DND-41 (cell line): ENCODE results near the gene GSG1L.

Experiments
- EZH2 ChIP-seq: IDR thresholded peaks from 3 replicates; pipeline ENCODE4 v1.6.1; 2012; ENCODE audit warnings: borderline replicate concordance, low read depth, mild to moderate bottlenecking, moderate library complexity, low read length, inconsistent platforms; ENCODE audit not compliant: severe bottlenecking
- TF ChIP-seq, protein P1 (sequence below): IDR thresholded peaks from 2 replicates; pipeline ENCODE4 v1.5.1; 2012; ENCODE audit warnings: borderline replicate concordance, low read length, moderate library complexity, mild to moderate bottlenecking; ENCODE audit not compliant: poor library complexity, severe bottlenecking; ENCODE audit errors: extremely low read depth

DNA sequence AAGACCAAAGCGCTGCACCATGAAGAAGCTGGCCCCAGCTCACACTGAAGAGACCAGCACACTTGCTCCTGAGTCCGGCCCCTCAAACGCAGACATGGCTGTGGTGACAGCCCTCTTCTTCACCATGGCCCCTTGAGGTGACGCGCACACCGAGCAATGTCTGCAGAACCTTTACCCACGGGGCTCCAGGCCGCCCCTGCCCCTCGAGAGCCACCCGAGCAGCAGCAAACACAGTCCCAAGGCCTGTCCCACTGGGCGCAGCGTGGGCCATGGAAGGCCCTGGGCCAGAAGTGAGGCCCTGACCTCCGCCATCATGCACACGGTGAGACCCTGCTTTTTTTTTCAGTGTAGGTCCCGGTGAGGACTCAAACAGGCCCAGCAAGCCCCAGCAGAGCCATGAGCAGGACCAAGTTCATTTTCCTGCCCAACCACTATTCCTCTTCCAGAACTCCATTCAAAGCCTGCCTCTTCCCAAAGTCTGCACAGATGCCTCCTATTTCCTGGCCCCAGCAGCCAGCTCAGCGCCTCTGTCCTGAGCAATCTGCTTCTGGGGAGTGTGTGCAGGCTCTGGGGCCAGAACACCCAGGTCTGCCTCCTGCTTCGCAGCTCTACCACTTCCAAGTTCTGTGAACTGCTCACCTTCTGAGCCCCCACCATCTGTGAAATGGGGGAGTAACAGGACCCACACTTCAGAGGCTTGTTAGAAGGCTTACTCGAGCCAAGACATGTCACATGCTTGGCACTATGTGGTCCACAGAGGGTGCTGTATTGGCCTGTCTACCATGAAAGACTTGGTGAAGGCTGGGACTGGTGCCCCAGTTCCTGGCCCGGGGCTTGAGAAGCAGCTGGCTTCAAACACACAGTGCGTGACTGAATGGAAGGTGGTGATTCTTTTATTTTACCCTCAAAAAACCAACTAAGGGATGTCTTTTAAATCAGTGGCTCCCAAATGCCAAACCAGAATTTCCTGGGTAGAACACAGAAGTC lies 35.7 kb upstream of the GSG1L start:
- TF ChIP-seq, protein P1, sequence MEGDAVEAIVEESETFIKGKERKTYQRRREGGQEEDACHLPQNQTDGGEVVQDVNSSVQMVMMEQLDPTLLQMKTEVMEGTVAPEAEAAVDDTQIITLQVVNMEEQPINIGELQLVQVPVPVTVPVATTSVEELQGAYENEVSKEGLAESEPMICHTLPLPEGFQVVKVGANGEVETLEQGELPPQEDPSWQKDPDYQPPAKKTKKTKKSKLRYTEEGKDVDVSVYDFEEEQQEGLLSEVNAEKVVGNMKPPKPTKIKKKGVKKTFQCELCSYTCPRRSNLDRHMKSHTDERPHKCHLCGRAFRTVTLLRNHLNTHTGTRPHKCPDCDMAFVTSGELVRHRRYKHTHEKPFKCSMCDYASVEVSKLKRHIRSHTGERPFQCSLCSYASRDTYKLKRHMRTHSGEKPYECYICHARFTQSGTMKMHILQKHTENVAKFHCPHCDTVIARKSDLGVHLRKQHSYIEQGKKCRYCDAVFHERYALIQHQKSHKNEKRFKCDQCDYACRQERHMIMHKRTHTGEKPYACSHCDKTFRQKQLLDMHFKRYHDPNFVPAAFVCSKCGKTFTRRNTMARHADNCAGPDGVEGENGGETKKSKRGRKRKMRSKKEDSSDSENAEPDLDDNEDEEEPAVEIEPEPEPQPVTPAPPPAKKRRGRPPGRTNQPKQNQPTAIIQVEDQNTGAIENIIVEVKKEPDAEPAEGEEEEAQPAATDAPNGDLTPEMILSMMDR = no peak
- no peak for TF ChIP-seq EZH2
